HEK293T (cell line): ENCODE data around the gene CST1.
"Not testable (repeated sequence)": the region's sequence is repeated elsewhere in the genome, so short reads cannot be mapped to it uniquely, and the experiment has no call there.

Source experiments
- CTCF ChIA-PET: fragments of 350-600 bp; formaldehyde crosslinking; extraction: SDS; loops from one replicate; lab custom pipeline; 2021; ENCODE audit warnings: antibody characterized with exemption, inconsistent platforms; lab: Yijun Ruan, JAX
- POLR2A ChIA-PET: fragments of 350-600 bp; formaldehyde crosslinking; extraction: SDS; loops from one replicate; lab custom pipeline; 2020; ENCODE audit warnings: antibody characterized with exemption, inconsistent platforms; lab: Yijun Ruan, JAX
- DNase-seq: peaks from one replicate; pipeline ENCODE4 v3.0.0; 2012; ENCODE audit warnings: mixed read lengths; ENCODE audit errors: extremely low spot score
- ARNT ChIP-seq: fragments of 450-650 bp; IDR thresholded peaks from 2 replicates; pipeline ENCODE4 v1.6.1; 2017; ENCODE audit warnings: mild to moderate bottlenecking
- BHLHE40 ChIP-seq: fragments of 450-650 bp; IDR thresholded peaks from 2 replicates; pipeline ENCODE4 v1.6.1; 2016; ENCODE audit warnings: mild to moderate bottlenecking, moderate library complexity, borderline replicate concordance
- CTBP1 ChIP-seq: fragments of 450-650 bp; IDR thresholded peaks from 2 replicates; pipeline ENCODE4 v1.6.1; 2016; ENCODE audit warnings: borderline replicate concordance
- ELF4 ChIP-seq: fragments of 450-650 bp; IDR thresholded peaks from 2 replicates; pipeline ENCODE4 v1.6.1; 2017; ENCODE audit warnings: antibody characterized with exemption
- FOXA1 ChIP-seq: fragments of 450-650 bp; IDR thresholded peaks from 2 replicates; pipeline ENCODE4 v1.6.1; 2016; ENCODE audit warnings: mild to moderate bottlenecking
- FOXK2 ChIP-seq: fragments of 450-650 bp; IDR thresholded peaks from 2 replicates; pipeline ENCODE4 v1.6.1; 2016; ENCODE audit warnings: mild to moderate bottlenecking
- FOXM1 ChIP-seq: fragments of 450-650 bp; IDR thresholded peaks from 2 replicates; pipeline ENCODE4 v1.6.1; 2017; ENCODE audit warnings: mild to moderate bottlenecking, borderline replicate concordance
- HDGF ChIP-seq: fragments of 450-650 bp; IDR thresholded peaks from 2 replicates; pipeline ENCODE4 v1.6.1; 2017; ENCODE audit warnings: antibody characterized with exemption, borderline replicate concordance
- L3MBTL2 ChIP-seq: fragments of 450-650 bp; conservative IDR thresholded peaks from 2 replicates; pipeline ENCODE4 v1.6.1; 2016; ENCODE audit warnings: mild to moderate bottlenecking
- LEF1 ChIP-seq: fragments of 450-650 bp; IDR thresholded peaks from 2 replicates; pipeline ENCODE4 v1.6.1; 2017; ENCODE audit warnings: mild to moderate bottlenecking, borderline replicate concordance
- NFRKB ChIP-seq: fragments of 450-650 bp; IDR thresholded peaks from 2 replicates; pipeline ENCODE4 v1.6.1; 2016; ENCODE audit warnings: mild to moderate bottlenecking, moderate library complexity
- SP1 ChIP-seq: fragments of 450-650 bp; IDR thresholded peaks from 2 replicates; pipeline ENCODE4 v1.6.1; 2017
- SUZ12 ChIP-seq: fragments of 450-650 bp; IDR thresholded peaks from 2 replicates; pipeline ENCODE4 v1.6.1; 2016; ENCODE audit warnings: mild to moderate bottlenecking
- TARDBP ChIP-seq: fragments of 450-650 bp; IDR thresholded peaks from 2 replicates; pipeline ENCODE4 v1.6.1; 2016
- ZNF384 ChIP-seq: fragments of 450-650 bp; IDR thresholded peaks from 2 replicates; pipeline ENCODE4 v1.6.1; 2016
- TF ChIP-seq, protein P1 (sequence below): fragments of 450-650 bp; IDR thresholded peaks from 2 replicates; pipeline ENCODE4 v1.6.1; 2016

CST1 gene

DNA sequence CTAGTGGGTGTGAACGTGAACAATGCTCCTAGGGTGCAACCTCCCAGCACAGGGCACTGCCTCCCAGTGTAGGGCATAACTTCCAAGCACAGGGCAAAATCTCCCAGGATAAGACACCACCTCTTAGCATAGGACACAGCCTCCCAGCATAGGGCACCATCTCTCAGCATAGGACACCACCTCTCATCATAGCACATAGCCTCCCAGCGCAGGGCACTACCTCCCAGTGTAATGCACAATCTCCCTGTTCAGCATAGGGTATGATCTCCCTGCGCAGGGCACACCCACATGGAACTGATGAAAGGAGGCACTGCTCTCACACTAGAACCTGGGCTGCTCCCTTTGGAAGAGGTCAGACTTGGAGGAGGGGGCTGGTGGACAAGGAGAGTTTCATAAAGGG, 21.3 kb upstream of the CST1 start:
- CTCF ChIA-PET, result no interaction called here

DNA sequence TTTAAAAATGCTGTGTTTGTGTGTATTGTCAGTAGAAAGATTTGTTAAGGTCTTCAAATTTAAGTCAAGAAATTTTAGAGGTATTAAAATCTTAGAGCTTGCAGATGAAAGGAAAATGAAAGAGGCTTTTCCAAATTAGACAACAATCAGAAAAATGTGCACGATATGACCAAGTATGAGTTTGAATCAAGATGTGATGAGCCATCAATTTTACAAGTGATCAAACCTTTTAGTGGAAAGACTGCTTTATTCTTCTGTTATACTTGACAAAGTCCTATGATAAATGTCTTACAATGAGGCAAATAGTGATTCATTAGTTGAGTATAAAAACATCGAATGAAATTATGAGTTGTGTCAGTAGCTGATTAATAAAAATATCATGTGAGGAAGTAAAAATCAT, 19.6 kb upstream of the CST1 start:
- ChIA-PET CTCF (no interaction called here), POLR2A (no interaction called here)
- no peak for DNase-seq
- TF ChIP-seq LEF1, result no peak
- no peak for TF ChIP-seq L3MBTL2
- TF ChIP-seq, protein P1, sequence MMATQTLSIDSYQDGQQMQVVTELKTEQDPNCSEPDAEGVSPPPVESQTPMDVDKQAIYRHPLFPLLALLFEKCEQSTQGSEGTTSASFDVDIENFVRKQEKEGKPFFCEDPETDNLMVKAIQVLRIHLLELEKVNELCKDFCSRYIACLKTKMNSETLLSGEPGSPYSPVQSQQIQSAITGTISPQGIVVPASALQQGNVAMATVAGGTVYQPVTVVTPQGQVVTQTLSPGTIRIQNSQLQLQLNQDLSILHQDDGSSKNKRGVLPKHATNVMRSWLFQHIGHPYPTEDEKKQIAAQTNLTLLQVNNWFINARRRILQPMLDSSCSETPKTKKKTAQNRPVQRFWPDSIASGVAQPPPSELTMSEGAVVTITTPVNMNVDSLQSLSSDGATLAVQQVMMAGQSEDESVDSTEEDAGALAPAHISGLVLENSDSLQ, result no peak
- no peak for TF ChIP-seq HDGF
- TF ChIP-seq FOXK2, result no peak
- no peak for TF ChIP-seq TARDBP
- TF ChIP-seq FOXM1, result no peak
- no peak for TF ChIP-seq SUZ12
- no peak for TF ChIP-seq FOXA1
- no peak for TF ChIP-seq SP1
- no peak for TF ChIP-seq ELF4
- TF ChIP-seq ZNF384, result no peak
- no peak for TF ChIP-seq ARNT
- no peak for TF ChIP-seq CTBP1
- no peak for TF ChIP-seq BHLHE40
- TF ChIP-seq NFRKB, result no peak

More for the DNA sequence above, 21.3 kb upstream of the CST1 start:
- POLR2A ChIA-PET, result no interaction called here
- DNase-seq, result no peak
- TF ChIP-seq LEF1 (no peak), HDGF (no peak), TARDBP (no peak), SP1 (no peak), CTBP1 (no peak), BHLHE40 (no peak), FOXK2 (no peak), SUZ12 (no peak), FOXA1 (no peak), ARNT (no peak), NFRKB (no peak), ZNF384 (no peak), ELF4 (no peak), L3MBTL2 (no peak), FOXM1 (no peak)
- TF ChIP-seq, protein P1, result no peak

DNA sequence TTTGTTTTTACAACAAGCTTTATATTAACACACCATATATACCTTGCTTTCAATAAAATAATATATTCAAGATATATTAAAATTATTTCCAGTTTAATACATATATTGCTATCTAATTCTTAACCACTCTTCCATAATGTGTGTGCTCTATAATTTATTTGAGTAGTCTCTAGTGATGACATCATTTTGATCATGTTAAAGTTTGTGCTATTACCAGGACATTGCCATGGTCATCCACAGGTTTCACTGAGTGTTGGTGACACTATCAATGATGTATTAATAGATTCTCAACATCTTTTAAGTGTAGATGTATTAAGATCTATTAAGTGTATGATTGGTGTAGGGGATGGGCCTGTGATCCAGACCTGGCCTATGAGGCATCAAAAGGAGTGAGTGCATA, 17.8 kb upstream of the CST1 start:
- DNase-seq, CTCF ChIA-PET, POLR2A ChIA-PET: not testable (repeated sequence)

DNA sequence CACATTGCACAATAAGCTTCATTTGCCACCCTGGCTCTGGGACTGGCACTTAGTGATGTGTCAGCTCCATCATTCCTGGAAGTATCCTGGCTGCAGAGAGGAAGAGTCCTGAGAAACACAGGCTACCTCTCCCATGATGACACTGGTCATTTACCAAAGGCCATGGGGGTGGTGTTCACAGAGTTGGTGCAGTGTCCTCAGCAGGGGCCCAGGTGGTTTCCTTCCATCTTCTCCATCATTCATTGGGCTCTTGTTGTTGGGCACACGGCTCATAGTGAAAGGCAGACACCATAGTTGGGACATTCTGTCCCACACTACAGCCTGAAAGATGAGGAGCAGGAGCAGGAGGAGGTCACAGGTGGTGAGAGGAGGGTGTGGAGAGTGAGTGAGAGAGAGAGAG, 15.8 kb upstream of the CST1 start:
- POLR2A ChIA-PET, result no interaction called here
- no peak for DNase-seq
- CTCF ChIA-PET, result no interaction called here

DNA sequence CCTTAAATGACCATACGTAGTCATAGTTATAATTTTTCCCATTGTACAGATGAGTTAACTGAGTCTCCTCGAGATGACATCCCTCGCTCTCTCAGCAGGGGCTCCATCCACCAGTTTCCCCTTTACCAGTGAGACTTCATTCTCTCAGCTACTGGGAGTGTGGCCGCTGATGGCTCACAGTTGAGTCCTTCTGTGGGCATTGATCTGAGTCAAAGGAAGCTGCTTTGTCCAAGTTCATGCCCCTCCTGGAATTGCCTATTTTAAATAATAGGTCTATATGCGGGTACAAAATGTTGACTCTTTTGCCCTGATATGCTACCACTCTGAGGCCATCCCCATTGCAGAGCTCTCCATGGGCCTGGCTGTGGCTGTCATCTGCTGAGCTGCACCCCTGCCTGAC, 14.8 kb upstream of the CST1 start:
- TF ChIP-seq FOXM1 (no peak), ELF4 (no peak), ARNT (no peak), TARDBP (no peak), SP1 (no peak), NFRKB (no peak)
- ChIA-PET POLR2A (no interaction called here), CTCF (no interaction called here)
- no peak for DNase-seq

More for the DNA sequence above, 15.8 kb upstream of the CST1 start:
- no peak for TF ChIP-seq ZNF384
- no peak for TF ChIP-seq SUZ12
- TF ChIP-seq NFRKB, result no peak
- no peak for TF ChIP-seq FOXA1
- TF ChIP-seq FOXK2, result no peak
- TF ChIP-seq L3MBTL2, result no peak
- no peak for TF ChIP-seq TARDBP
- TF ChIP-seq CTBP1, result no peak

DNA sequence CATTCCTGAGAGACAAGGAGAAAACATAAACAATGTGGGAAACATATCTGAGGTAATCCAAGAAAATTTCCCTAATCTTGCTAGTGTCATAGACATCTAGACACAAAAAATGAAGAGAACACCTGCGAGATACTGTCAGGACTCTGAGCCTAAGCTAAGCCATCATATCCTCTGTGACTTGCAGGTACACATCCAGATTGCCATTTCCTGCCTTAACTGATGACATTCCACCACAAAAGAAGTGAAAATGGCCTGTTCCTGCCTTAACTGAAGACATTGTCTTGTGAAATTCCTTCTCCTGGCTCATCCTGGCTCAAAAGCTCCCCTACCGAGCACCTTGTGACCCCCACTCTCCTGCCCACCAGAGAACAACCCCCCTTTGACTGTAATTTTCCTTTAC, 13.9 kb upstream of the CST1 start:
- DNase-seq, POLR2A ChIA-PET: not testable (repeated sequence)
- CTCF ChIA-PET, result interaction anchor here (0.6 kb wide), 1 partner anchor 25 kb away, joined by 3 read pairs; no protein-coding TSS in a partner anchor

DNA sequence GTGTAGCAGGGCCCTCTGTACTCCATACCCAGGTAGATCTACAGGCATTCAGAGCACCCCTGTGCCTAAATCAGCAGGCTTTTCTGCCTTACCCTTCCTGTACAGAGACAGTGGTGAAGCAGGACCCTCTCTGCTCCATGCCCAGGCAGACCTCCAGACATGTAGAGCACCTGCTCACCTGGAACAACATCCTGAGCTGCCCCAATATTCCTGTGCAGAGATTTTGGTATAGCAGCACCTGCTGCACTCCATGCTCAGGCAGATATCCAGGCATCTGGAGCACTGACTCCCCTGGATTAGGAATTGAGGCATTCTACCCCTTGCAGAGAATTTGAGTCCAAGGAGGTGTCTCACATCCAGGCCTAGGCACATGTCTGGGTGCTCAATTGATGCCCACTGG, 12.6 kb upstream of the CST1 start:
- TF ChIP-seq SUZ12 (no peak), ARNT (no peak), SP1 (no peak), ZNF384 (no peak), FOXK2 (no peak), BHLHE40 (no peak), ELF4 (no peak), HDGF (no peak), TARDBP (no peak), NFRKB (no peak), CTBP1 (no peak), LEF1 (no peak), FOXM1 (no peak), L3MBTL2 (no peak), FOXA1 (no peak)
- TF ChIP-seq, protein P1, result no peak
- no peak for DNase-seq
- ChIA-PET POLR2A (no interaction called here), CTCF (no interaction called here)
